K562 (cell line): ENCODE measurements around the gene CS. TPM values are rescaled to one million over a fixed set of nuclear protein-coding genes. Genes with fewer than 3 reads are reported as not detected.
A peak's percentile ranks its signal among the peaks of the same experiment; 100 is the strongest.

Source experiments
- BCL6 ChIP-seq: fragments of 250-450 bp; sonication (Bioruptor Pico); IDR thresholded peaks from 2 replicates; pipeline ENCODE4 v1.4.0; 2020
- CBFA2T3 ChIP-seq: fragments of 450-650 bp; IDR thresholded peaks from 2 replicates; pipeline ENCODE4 v1.6.1; 2017
- CSDE1 ChIP-seq, 2 experiments: fragments of 450-650 bp; IDR thresholded peaks; 2 replicates each; pipeline ENCODE4 v1.6.1; 2016; ENCODE audit warnings: mild to moderate bottlenecking in 1 of 2
- EGR1 ChIP-seq: fragments of 450-650 bp; conservative IDR thresholded peaks from 2 replicates; pipeline ENCODE4 v1.6.1; 2017; ENCODE audit warnings: mild to moderate bottlenecking
- ELK3 ChIP-seq: fragments of 450-650 bp; formaldehyde crosslinking; IDR thresholded peaks from 2 replicates; pipeline ENCODE4 v1.4.0; 2020; ENCODE audit warnings: mild to moderate bottlenecking
- ETS1 ChIP-seq: conservative IDR thresholded peaks from 2 replicates; pipeline ENCODE4 v1.6.1; 2011; ENCODE audit warnings: low read depth, mild to moderate bottlenecking, low read length; ENCODE audit not compliant: control insufficient read depth
- HDAC6 ChIP-seq: IDR thresholded peaks from 2 replicates; pipeline ENCODE4 v1.6.1; 2012; ENCODE audit warnings: low read depth, mild to moderate bottlenecking, control low read depth, inconsistent platforms, low read length, moderate library complexity
- KDM5B ChIP-seq: fragments of 200-600 bp; sonication (generic); IDR thresholded peaks from 2 replicates; pipeline ENCODE4 v1.6.1; 2012; ENCODE audit warnings: low read depth, mild to moderate bottlenecking, moderate library complexity, low read length, control low read depth, inconsistent platforms; ENCODE audit not compliant: insufficient replicate concordance
- MAZ ChIP-seq, 2 experiments: fragments of 450-650 bp in 1 of 2; sonication (generic) in 1 of 2; formaldehyde crosslinking; IDR thresholded peaks in 1 of 2; conservative IDR thresholded peaks in 1 of 2; 2 replicates each; pipeline versions ENCODE4 v1.4.0 to v1.5.0; 2020; ENCODE audit warnings: mild to moderate bottlenecking in 1 of 2, missing genetic modification reagents in 1 of 2
- PHB2 ChIP-seq: fragments of 450-650 bp; IDR thresholded peaks from 2 replicates; pipeline ENCODE4 v1.6.1; 2017; ENCODE audit warnings: low read depth
- PHF20 ChIP-seq: fragments of 450-650 bp; IDR thresholded peaks from 2 replicates; pipeline ENCODE4 v1.6.1; 2018; ENCODE audit not compliant: partially characterized antibody
- TSC22D4 ChIP-seq: fragments of 450-650 bp; IDR thresholded peaks from 2 replicates; pipeline ENCODE4 v1.6.1; 2016; ENCODE audit warnings: missing genetic modification characterization, missing biosample characterization, control low read depth
- ZC3H4 ChIP-seq: sonication (generic); formaldehyde crosslinking; IDR thresholded peaks from 2 replicates; pipeline ENCODE4 v1.9.0; 2021; ENCODE audit warnings: missing genetic modification reagents, borderline replicate concordance
- ZEB2 ChIP-seq: fragments of 450-650 bp; IDR thresholded peaks from 2 replicates; pipeline ENCODE4 v1.6.1; 2016
- ZFX ChIP-seq: sonication (generic); formaldehyde crosslinking; IDR thresholded peaks from 2 replicates; pipeline ENCODE4 v1.8.0; 2022; ENCODE audit warnings: mild to moderate bottlenecking, missing genetic modification reagents, moderate library complexity
- ZNF124 ChIP-seq: sonication (generic); formaldehyde crosslinking; IDR thresholded peaks from 2 replicates; pipeline ENCODE4 v1.8.1; 2022; ENCODE audit warnings: missing genetic modification reagents
- ZNF174 ChIP-seq: fragments of 250-450 bp; sonication (Bioruptor Pico); IDR thresholded peaks from 2 replicates; pipeline ENCODE4 v1.4.0; 2020; ENCODE audit warnings: mild to moderate bottlenecking
- ZNF239 ChIP-seq: fragments of 250-450 bp; sonication (Bioruptor Pico); IDR thresholded peaks from 2 replicates; pipeline ENCODE4 v1.4.0; 2020; ENCODE audit warnings: mild to moderate bottlenecking
- ZNF644 ChIP-seq: fragments of 200-800 bp; sonication (Bioruptor generic); IDR thresholded peaks from 2 replicates; pipeline ENCODE4 v1.6.1; 2016; ENCODE audit warnings: low read depth, missing genetic modification characterization, missing compliant biosample characterization
- ZNF740 ChIP-seq, 3 experiments: fragments of 200-800 bp in 1 of 3; sonication (Bioruptor generic) in 1 of 3; sonication (generic) in 1 of 3; formaldehyde crosslinking in 1 of 3; IDR thresholded peaks; 2 replicates each; pipeline versions ENCODE4 v1.6.1 to v1.8.0; 2016 to 2022; ENCODE audit warnings: mild to moderate bottlenecking in 2 of 3, missing compliant biosample characterization in 2 of 3, missing genetic modification characterization in 2 of 3, missing genetic modification reagents in 1 of 3
- polyA plus RNA-seq, 8 experiments: library from polyadenylated mRNA; depleted of rRNA in 4 of 8; stranded (reverse) in 5 of 8; unstranded in 3 of 8; fragments of >200 nt; fragmentation: Nextera tagmentation in 2 of 8; fragmentation: Illumina TruSeq in 1 of 8; extraction: Ambion mirVana in 2 of 8; extraction: Trizol in 1 of 8; gene quantifications; 2 replicates each; pipeline versions ENCODE4 v1.2.1 to v1.2.3, GENCODE V29; 2011 to 2014; ENCODE audit warnings: inconsistent platforms in 1 of 8, missing spikeins in 1 of 8
- total RNA-seq, 7 experiments: library from RNA; depleted of rRNA in 6 of 7; stranded (reverse); fragments of >200 nt in 6 of 7; fragmentation: Illumina TruSeq in 2 of 7; extraction: Trizol in 2 of 7; gene quantifications; 2 replicates each; pipeline versions ENCODE4 v1.2.1 to v1.2.3, GENCODE V29; 2011 to 2021; ENCODE audit warnings: low replicate concordance in 1 of 7
- TF ChIP-seq, protein P1 (sequence below): fragments of 250-450 bp; sonication (Bioruptor Pico); IDR thresholded peaks from 2 replicates; pipeline ENCODE4 v1.4.0; 2020; ENCODE audit warnings: mild to moderate bottlenecking, moderate library complexity, borderline replicate concordance
- TF ChIP-seq, protein P2 (sequence below): sonication (generic); formaldehyde crosslinking; IDR thresholded peaks from 2 replicates; pipeline ENCODE4 v1.5.0; 2020; ENCODE audit warnings: missing genetic modification reagents

CS gene
- total and polyA plus RNA-seq, 9 of the 15 experiments (the other 6 are each of a cell fraction or from before 2014, with no cell fraction given): 99.9 to 390 (median 149) TPM

DNA sequence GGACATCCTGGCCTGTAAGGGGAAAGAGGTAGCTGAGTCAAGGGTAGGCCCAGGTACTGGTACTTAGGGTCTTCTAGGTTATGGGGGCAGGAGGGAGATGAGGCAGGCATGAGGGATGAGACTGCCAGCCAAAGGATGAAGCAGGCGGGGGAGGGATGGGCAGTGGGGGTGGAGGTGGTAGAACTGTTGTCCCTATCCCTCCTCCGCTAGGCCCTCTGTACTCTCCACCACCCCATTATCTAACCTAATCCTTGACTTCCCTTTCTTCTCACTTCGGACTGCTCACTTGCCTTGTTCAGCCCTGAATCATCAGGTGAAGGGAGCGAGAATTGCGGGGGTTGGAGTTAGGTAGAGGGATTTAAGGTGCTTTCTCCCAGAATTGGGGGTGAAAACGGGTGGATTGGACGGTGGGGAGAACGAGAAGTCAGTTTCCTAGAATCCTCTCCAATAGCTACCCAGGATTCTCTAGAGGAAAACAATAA, 33.1 kb upstream of the CS start (continued):
- TF ChIP-seq, protein P1, sequence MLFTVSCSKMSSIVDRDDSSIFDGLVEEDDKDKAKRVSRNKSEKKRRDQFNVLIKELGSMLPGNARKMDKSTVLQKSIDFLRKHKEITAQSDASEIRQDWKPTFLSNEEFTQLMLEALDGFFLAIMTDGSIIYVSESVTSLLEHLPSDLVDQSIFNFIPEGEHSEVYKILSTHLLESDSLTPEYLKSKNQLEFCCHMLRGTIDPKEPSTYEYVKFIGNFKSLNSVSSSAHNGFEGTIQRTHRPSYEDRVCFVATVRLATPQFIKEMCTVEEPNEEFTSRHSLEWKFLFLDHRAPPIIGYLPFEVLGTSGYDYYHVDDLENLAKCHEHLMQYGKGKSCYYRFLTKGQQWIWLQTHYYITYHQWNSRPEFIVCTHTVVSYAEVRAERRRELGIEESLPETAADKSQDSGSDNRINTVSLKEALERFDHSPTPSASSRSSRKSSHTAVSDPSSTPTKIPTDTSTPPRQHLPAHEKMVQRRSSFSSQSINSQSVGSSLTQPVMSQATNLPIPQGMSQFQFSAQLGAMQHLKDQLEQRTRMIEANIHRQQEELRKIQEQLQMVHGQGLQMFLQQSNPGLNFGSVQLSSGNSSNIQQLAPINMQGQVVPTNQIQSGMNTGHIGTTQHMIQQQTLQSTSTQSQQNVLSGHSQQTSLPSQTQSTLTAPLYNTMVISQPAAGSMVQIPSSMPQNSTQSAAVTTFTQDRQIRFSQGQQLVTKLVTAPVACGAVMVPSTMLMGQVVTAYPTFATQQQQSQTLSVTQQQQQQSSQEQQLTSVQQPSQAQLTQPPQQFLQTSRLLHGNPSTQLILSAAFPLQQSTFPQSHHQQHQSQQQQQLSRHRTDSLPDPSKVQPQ: no peak
- TF ChIP-seq ZNF239 (CRISPR knock-in tag) (no peak), MAZ (CRISPR knock-in tag; conservative IDR thresholded peaks at IDR 0.05 in 1 of 2, IDR thresholded peaks at IDR 0.05 in 1 of 2) (0 out of 4 replicates have a peak, but pooled peaks of 1 of the 2 experiments have one; percentile 18), PHF20 (peak; percentile 43), PHB2 (no peak; the same call in 1 of the 2 replicates), ZC3H4 (CRISPR knock-in tag) (0 out of 2 replicates have a peak, but pooled peaks have one; percentile 78), TSC22D4 (tag) (no peak), ETS1 (no peak), CSDE1 (IDR thresholded peaks at IDR 0.05) (no peak), ZNF174 (no peak), ELK3 (CRISPR knock-in tag) (no peak), ZFX (CRISPR knock-in tag) (peak; percentile 70), ZNF124 (CRISPR knock-in tag) (no peak), EGR1 (peak; percentile 83), KDM5B (peak; percentile 33), HDAC6 (no peak), BCL6 (CRISPR knock-in tag) (no peak), ZNF740 (CRISPR knock-in tag; IDR thresholded peaks at IDR 0.05) (peak; percentile 3; the same call in 1 of the 2 replicates), ZNF740 (tag; IDR thresholded peaks at IDR 0.05) (no peak), ZNF644 (tag) (no peak), ZEB2 (peak; percentile 36; the same call in 1 of the 2 replicates), CBFA2T3 (no peak)
- TF ChIP-seq, protein P2, sequence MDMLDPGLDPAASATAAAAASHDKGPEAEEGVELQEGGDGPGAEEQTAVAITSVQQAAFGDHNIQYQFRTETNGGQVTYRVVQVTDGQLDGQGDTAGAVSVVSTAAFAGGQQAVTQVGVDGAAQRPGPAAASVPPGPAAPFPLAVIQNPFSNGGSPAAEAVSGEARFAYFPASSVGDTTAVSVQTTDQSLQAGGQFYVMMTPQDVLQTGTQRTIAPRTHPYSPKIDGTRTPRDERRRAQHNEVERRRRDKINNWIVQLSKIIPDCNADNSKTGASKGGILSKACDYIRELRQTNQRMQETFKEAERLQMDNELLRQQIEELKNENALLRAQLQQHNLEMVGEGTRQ (CRISPR knock-in tag): no peak
